Activated T-helper 1 cell treated with anti-CD3 and anti-CD28 coated beads, Interleukin-12 subunit alpha, Interleukin-12 subunit beta, Interleukin-2, Interleukin-4 antibody, amounts not matched to agents 30 ng/mL and 10 ng/mL and 1 ng/mL, durations not matched to agents 14 hours and 24 hours and 36 hours (primary cell): ENCODE data around the gene HNRNPAB. TPM values are rescaled to one million over a fixed set of nuclear protein-coding genes. Genes with fewer than 3 reads are reported as not detected.
"Not testable (repeated sequence)": the region's sequence is repeated elsewhere in the genome, so short reads cannot be mapped to it uniquely, and the experiment has no call there.

Source experiments
- DNase-seq: peaks from one replicate; pipeline ENCODE4 v3.0.0; 2021; ENCODE audit warnings: low spot score
- H3K27ac Mint-ChIP-seq: one replicate; pipeline ENCODE4 v1.8.0; 2021; ENCODE audit warnings: mild to moderate bottlenecking, mixed read lengths
- H3K27me3 Mint-ChIP-seq: one replicate; pipeline ENCODE4 v1.8.0; 2022; ENCODE audit warnings: mild to moderate bottlenecking, moderate library complexity, mixed read lengths; ENCODE audit not compliant: insufficient read depth
- H3K36me3 Mint-ChIP-seq: one replicate; pipeline ENCODE4 v1.8.0; 2021; ENCODE audit warnings: low read depth, mixed read lengths
- H3K4me1 Mint-ChIP-seq: one replicate; pipeline ENCODE4 v1.8.0; 2021; ENCODE audit warnings: low read depth, mixed read lengths
- H3K4me3 Mint-ChIP-seq: one replicate; pipeline ENCODE4 v1.8.0; 2021; ENCODE audit warnings: mild to moderate bottlenecking, moderate library complexity, mixed read lengths
- H3K9me3 Mint-ChIP-seq: one replicate; pipeline ENCODE4 v1.8.0; 2021; ENCODE audit warnings: mixed read lengths
- intact Hi-C: fragments of 100-400 bp; cut with micrococcal nuclease; formaldehyde crosslinking; loops from one replicate; pipeline ENCODE4 v1.15.1; 2024
- total RNA-seq: library from RNA; stranded (reverse); gene quantifications from 2 replicates; pipeline ENCODE4 v1.2.3, GENCODE V29; 2022

HNRNPAB gene
- total RNA-seq, 1 donor from 2014 or later, result 472 TPM

- H3K27ac Mint-ChIP-seq, result no peak overlapping the region
- intact Hi-C loops, result no loop called here
- peaks cover 42% of the 10 kb centered on the region for H3K36me3 Mint-ChIP-seq
- no peaks in the 10 kb centered on the region for H3K9me3 Mint-ChIP-seq
- no peak overlapping the region for H3K4me3 Mint-ChIP-seq
- no peaks in the 10 kb centered on the region for H3K27me3 Mint-ChIP-seq
- peaks cover 37% of the 10 kb centered on the region for H3K4me1 Mint-ChIP-seq
- DNase-seq, result no peak
These were observed 14.0 kb downstream of the HNRNPAB start for GRCh38 chr5:178218237-178218776.

- H3K4me1 Mint-ChIP-seq, result peaks cover 32% of the 10 kb centered on the region
- H3K36me3 Mint-ChIP-seq, result peaks cover 43% of the 10 kb centered on the region
- intact Hi-C loops, result no loop called here
- no peak for DNase-seq
- H3K27me3 Mint-ChIP-seq, result no peaks in the 10 kb centered on the region
- H3K9me3 Mint-ChIP-seq, result no peaks in the 10 kb centered on the region
- H3K4me3 Mint-ChIP-seq, result no peak overlapping the region
- no peak overlapping the region for H3K27ac Mint-ChIP-seq
These were observed 14.5 kb downstream of the HNRNPAB start for GRCh38 chr5:178218827-178219226.

- Mint-ChIP-seq H3K9me3 (no peaks in the 10 kb centered on the region), H3K4me3 (no peak overlapping the region), H3K27ac (peak overlapping the region; percentile 79), H3K4me1 (peaks cover 25% of the 10 kb centered on the region), H3K36me3 (peaks cover 45% of the 10 kb centered on the region), H3K27me3 (no peaks in the 10 kb centered on the region)
- intact Hi-C loops, result no loop called here
- DNase-seq, result no peak
These were observed 16.9 kb downstream of the HNRNPAB start for GRCh38 chr5:178221282-178221681.

- Mint-ChIP-seq H3K27ac (peak overlapping the region; percentile 79), H3K9me3 (no peaks in the 10 kb centered on the region), H3K4me3 (no peak overlapping the region), H3K4me1 (peaks cover 26% of the 10 kb centered on the region), H3K27me3 (no peaks in the 10 kb centered on the region), H3K36me3 (peaks cover 45% of the 10 kb centered on the region)
- intact Hi-C loops, result no loop called here
- no peak for DNase-seq
These were observed 17.5 kb downstream of the HNRNPAB start for GRCh38 chr5:178221853-178222252.

GRCh38 chr5:178222292-178222691 lies 18.0 kb downstream of the HNRNPAB start:
- H3K9me3 Mint-ChIP-seq, result no peaks in the 10 kb centered on the region
- H3K4me1 Mint-ChIP-seq, result peaks cover 30% of the 10 kb centered on the region
- H3K27me3 Mint-ChIP-seq, result no peaks in the 10 kb centered on the region
- no peak for DNase-seq
- intact Hi-C loops, result no loop called here
- no peak overlapping the region for H3K4me3 Mint-ChIP-seq
- no peak overlapping the region for H3K27ac Mint-ChIP-seq
- peaks cover 49% of the 10 kb centered on the region for H3K36me3 Mint-ChIP-seq

GRCh38 chr5:178223196-178223773 lies 19.0 kb downstream of the HNRNPAB start:
- no peak for DNase-seq
- peaks cover 57% of the 10 kb centered on the region for H3K36me3 Mint-ChIP-seq

GRCh38 chr5:178223828-178224335 lies 19.5 kb downstream of the HNRNPAB start:
- Mint-ChIP-seq H3K4me3 (no peak overlapping the region), H3K27me3 (no peaks in the 10 kb centered on the region), H3K9me3 (no peaks in the 10 kb centered on the region), H3K4me1 (peaks cover 40% of the 10 kb centered on the region), H3K27ac (peak overlapping the region; percentile 20), H3K36me3 (peaks cover 54% of the 10 kb centered on the region)
- no peak for DNase-seq
- intact Hi-C loops, result no loop called here

More at GRCh38 chr5:178223196-178223773, 19.0 kb downstream of the HNRNPAB start:
- H3K27ac Mint-ChIP-seq, result peak overlapping the region; percentile 67
- H3K9me3 Mint-ChIP-seq, result no peaks in the 10 kb centered on the region
- H3K27me3 Mint-ChIP-seq, result no peaks in the 10 kb centered on the region
- no peak overlapping the region for H3K4me3 Mint-ChIP-seq
- intact Hi-C loops, result no loop called here
- peaks cover 40% of the 10 kb centered on the region for H3K4me1 Mint-ChIP-seq

GRCh38 chr5:178224403-178224802 lies 20.1 kb downstream of the HNRNPAB start:
- Mint-ChIP-seq H3K4me3 (no peak overlapping the region), H3K27ac (no peak overlapping the region), H3K4me1 (peaks cover 43% of the 10 kb centered on the region), H3K27me3 (no peaks in the 10 kb centered on the region), H3K9me3 (no peaks in the 10 kb centered on the region), H3K36me3 (peaks cover 56% of the 10 kb centered on the region)
- no peak for DNase-seq
- intact Hi-C loops, result no loop called here

- no peak for DNase-seq
- peaks cover 51% of the 10 kb centered on the region for H3K4me1 Mint-ChIP-seq
- no peak overlapping the region for H3K27ac Mint-ChIP-seq
- intact Hi-C loops, result no loop called here
- no peaks in the 10 kb centered on the region for H3K27me3 Mint-ChIP-seq
- no peaks in the 10 kb centered on the region for H3K9me3 Mint-ChIP-seq
- H3K36me3 Mint-ChIP-seq, result peaks cover 63% of the 10 kb centered on the region
- no peak overlapping the region for H3K4me3 Mint-ChIP-seq
These were observed 20.8 kb downstream of the HNRNPAB start for GRCh38 chr5:178225174-178225573.

- Mint-ChIP-seq H3K4me1 (peaks cover 46% of the 10 kb centered on the region), H3K27ac (peak overlapping the region; percentile 25), H3K36me3 (peaks cover 67% of the 10 kb centered on the region), H3K4me3 (peak overlapping the region; percentile 13), H3K9me3 (no peaks in the 10 kb centered on the region), H3K27me3 (no peaks in the 10 kb centered on the region)
- DNase-seq, result no peak
- intact Hi-C loops, result no loop called here
These were observed 22.9 kb downstream of the HNRNPAB start for GRCh38 chr5:178227138-178227659.

GRCh38 chr5:178227929-178228328 lies 23.6 kb downstream of the HNRNPAB start:
- intact Hi-C loops, result no loop called here
- Mint-ChIP-seq H3K27me3 (no peaks in the 10 kb centered on the region), H3K27ac (peak overlapping the region; percentile 36), H3K4me3 (no peak overlapping the region), H3K36me3 (peaks cover 67% of the 10 kb centered on the region), H3K9me3 (no peaks in the 10 kb centered on the region), H3K4me1 (peaks cover 45% of the 10 kb centered on the region)
- DNase-seq, result no peak

GRCh38 chr5:178228609-178229008 lies 24.3 kb downstream of the HNRNPAB start:
- Mint-ChIP-seq H3K9me3 (no peaks in the 10 kb centered on the region), H3K36me3 (peaks cover 62% of the 10 kb centered on the region), H3K4me1 (peaks cover 48% of the 10 kb centered on the region), H3K4me3 (no peak overlapping the region), H3K27me3 (no peaks in the 10 kb centered on the region), H3K27ac (no peak overlapping the region)
- no peak for DNase-seq
- intact Hi-C loops, result no loop called here

GRCh38 chr5:178229111-178229510 lies 24.8 kb downstream of the HNRNPAB start:
- H3K27ac Mint-ChIP-seq, result peak overlapping the region; percentile 73
- H3K4me3 Mint-ChIP-seq, result peak overlapping the region; percentile 90
- H3K4me1 Mint-ChIP-seq, result peaks cover 51% of the 10 kb centered on the region

More at GRCh38 chr5:178229111-178229510, 24.8 kb downstream of the HNRNPAB start:
- DNase-seq, H3K9me3 Mint-ChIP-seq, H3K27me3 Mint-ChIP-seq, intact Hi-C loops: not testable (repeated sequence)
- H3K36me3 Mint-ChIP-seq, result peaks cover 59% of the 10 kb centered on the region
